Activated CD4-positive, alpha-beta memory T cell treated with anti-CD3 and anti-CD28 coated beads for 36 hours (primary cell): ENCODE measurements around the gene FAM118A. TPM values are rescaled to one million over a fixed set of nuclear protein-coding genes. Genes with fewer than 3 reads are reported as not detected.

Experiments
- CTCF ChIA-PET: fragments of 350-600 bp; sonication (Branson Sonifier 250); formaldehyde crosslinking; loops from one replicate; lab custom pipeline; 2021; ENCODE audit warnings: antibody characterized with exemption, inconsistent platforms; lab: Charles Lee
- POLR2A ChIA-PET: fragments of 350-600 bp; sonication (Branson Sonifier 250); formaldehyde crosslinking; loops from one replicate; lab custom pipeline; 2021; ENCODE audit warnings: antibody characterized with exemption; lab: Charles Lee
- DNase-seq: peaks from one replicate; pipeline ENCODE4 v3.0.0-alpha.2; 2020
- H3K27ac Mint-ChIP-seq: one replicate; pipeline ENCODE4 v1.8.0; 2021; ENCODE audit warnings: mixed read lengths
- H3K27me3 Mint-ChIP-seq: one replicate; pipeline ENCODE4 v1.8.0; 2021; ENCODE audit warnings: mixed read lengths
- H3K36me3 Mint-ChIP-seq: one replicate; pipeline ENCODE4 v1.8.0; 2021; ENCODE audit warnings: mixed read lengths
- H3K4me1 Mint-ChIP-seq: one replicate; pipeline ENCODE4 v1.8.0; 2021; ENCODE audit warnings: low read depth, mixed read lengths
- H3K4me3 Mint-ChIP-seq: one replicate; pipeline ENCODE4 v1.8.0; 2021; ENCODE audit warnings: mild to moderate bottlenecking, mixed read lengths
- H3K9me3 Mint-ChIP-seq: one replicate; pipeline ENCODE4 v1.8.0; 2021; ENCODE audit warnings: mixed read lengths
- intact Hi-C: fragments of 100-400 bp; cut with micrococcal nuclease; formaldehyde crosslinking; loops from one replicate; pipeline ENCODE4 v1.15.1; 2023
- total RNA-seq, 2 experiments: library from RNA; stranded (reverse); gene quantifications; one replicate each; pipeline ENCODE4 v1.2.3, GENCODE V29; 2021

The FAM118A gene
- total RNA-seq, 2 experiments from 2014 or later, result 55.0 to 56.5 TPM

GRCh38 chr22:45314786-45315185, 5.1 kb downstream of the FAM118A start:
- Mint-ChIP-seq H3K36me3 (no peaks in the 10 kb centered on the region), H3K27me3 (no peaks in the 10 kb centered on the region), H3K4me3 (no peak overlapping the region), H3K9me3 (no peaks in the 10 kb centered on the region), H3K4me1 (peaks cover 82% of the 10 kb centered on the region), H3K27ac (no peak overlapping the region)
- POLR2A ChIA-PET, result no interaction called here
- no peak for DNase-seq
- intact Hi-C loops, result loop anchor here (5.0 kb wide), 1 partner anchor 152 kb away; the partner anchor contains the start of gene NUP50
- CTCF ChIA-PET, result no interaction called here

DNA sequence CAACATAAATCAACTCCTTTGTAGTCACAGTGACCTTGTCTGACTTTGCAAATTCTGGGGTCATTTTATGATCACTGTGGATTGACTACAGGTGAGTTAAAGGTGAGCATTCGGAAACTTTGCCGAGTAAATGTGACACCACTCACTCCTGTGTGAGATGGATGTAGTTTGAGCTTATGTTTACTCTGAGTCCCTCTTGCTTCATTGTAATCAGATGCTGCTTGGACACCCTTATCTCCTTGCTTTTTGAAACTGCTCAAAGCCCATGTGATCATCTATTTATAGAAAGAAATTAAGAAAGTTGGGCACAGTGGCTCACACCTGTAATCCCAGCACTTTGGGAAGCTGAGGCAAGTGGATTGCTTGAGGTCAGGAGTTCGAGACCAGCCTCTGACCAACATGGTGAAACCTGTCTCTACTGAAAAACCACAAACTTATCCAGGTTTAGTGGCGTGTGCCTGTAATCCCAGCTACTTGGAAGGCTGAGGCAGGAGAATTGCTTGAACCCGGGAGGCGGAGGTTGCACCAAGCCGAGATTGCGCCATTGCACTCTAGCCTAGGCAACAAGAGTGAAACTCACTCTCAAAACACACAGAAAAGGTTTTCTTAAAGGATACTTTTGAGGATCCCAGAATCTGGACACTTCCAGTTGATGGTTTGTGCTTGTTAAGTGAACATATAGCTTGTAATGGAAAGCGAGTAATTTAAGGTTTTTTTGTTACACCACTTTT, 7.2 kb downstream of the FAM118A start:
- no peaks in the 10 kb centered on the region for H3K27me3 Mint-ChIP-seq
- no peaks in the 10 kb centered on the region for H3K9me3 Mint-ChIP-seq
- H3K4me3 Mint-ChIP-seq, result no peak overlapping the region
- peaks cover 76% of the 10 kb centered on the region for H3K4me1 Mint-ChIP-seq
- intact Hi-C loops, result loop anchor here (5.0 kb wide), 1 partner anchor 155 kb away; the partner anchor contains the start of gene NUP50
- CTCF ChIA-PET, result no interaction called here
- DNase-seq, result no peak
- no peaks in the 10 kb centered on the region for H3K36me3 Mint-ChIP-seq
- H3K27ac Mint-ChIP-seq, result peak overlapping the region; percentile 95
- POLR2A ChIA-PET, result interaction anchor here (1.6 kb wide), 1 partner anchor 7 kb away, joined by 3 read pairs; the partner anchor contains the start of gene FAM118A

GRCh38 chr22:45317551-45318167, 7.9 kb downstream of the FAM118A start:
- H3K27ac Mint-ChIP-seq, result peak overlapping the region; percentile 95
- peak; percentile 22 for DNase-seq
- intact Hi-C loops, result loop anchor here (1.0 to 5.0 kb wide), 5 partner anchors 8 to 155 kb away; partner anchors contain the start of genes FAM118A and NUP50
- H3K9me3 Mint-ChIP-seq, result no peaks in the 10 kb centered on the region
- H3K36me3 Mint-ChIP-seq, result peaks cover 2% of the 10 kb centered on the region
- ChIA-PET CTCF (interaction anchor here (0.5 to 0.7 kb wide), 2 partner anchors 89 to 162 kb away, joined by 3 read pairs; no protein-coding TSS in a partner anchor), POLR2A (interaction anchor here (0.7 to 1.6 kb wide), 2 partner anchors 8 to 39 kb away, joined by 3 read pairs; partner anchors contain the start of gene FAM118A)
- H3K27me3 Mint-ChIP-seq, result no peaks in the 10 kb centered on the region
- H3K4me3 Mint-ChIP-seq, result peak overlapping the region; percentile 75
- peaks cover 71% of the 10 kb centered on the region for H3K4me1 Mint-ChIP-seq

- ChIA-PET POLR2A (interaction anchor here (0.7 to 1.6 kb wide), 2 partner anchors 9 to 39 kb away, joined by 3 read pairs; partner anchors contain the start of gene FAM118A), CTCF (interaction anchor here (0.7 kb wide), 1 partner anchor 162 kb away, joined by 3 read pairs; no protein-coding TSS in a partner anchor)
- H3K36me3 Mint-ChIP-seq, result peaks cover 5% of the 10 kb centered on the region
- no peaks in the 10 kb centered on the region for H3K9me3 Mint-ChIP-seq
- peak; percentile 95 for DNase-seq
- intact Hi-C loops, result loop anchor here (1.0 to 5.0 kb wide), 5 partner anchors 9 to 156 kb away; partner anchors contain the start of genes FAM118A and NUP50
- peaks cover 67% of the 10 kb centered on the region for H3K4me1 Mint-ChIP-seq
- H3K27me3 Mint-ChIP-seq, result no peaks in the 10 kb centered on the region
- H3K4me3 Mint-ChIP-seq, result peak overlapping the region; percentile 75
- peak overlapping the region; percentile 95 for H3K27ac Mint-ChIP-seq
These were observed 8.4 kb downstream of the FAM118A start for GRCh38 chr22:45318168-45318557.

- Mint-ChIP-seq H3K36me3 (peaks cover 10% of the 10 kb centered on the region), H3K4me1 (peaks cover 66% of the 10 kb centered on the region), H3K9me3 (no peaks in the 10 kb centered on the region), H3K27me3 (no peaks in the 10 kb centered on the region), H3K4me3 (peak overlapping the region; percentile 75), H3K27ac (peak overlapping the region; percentile 95)
- intact Hi-C loops, result loop anchor here (1.0 to 5.0 kb wide), 5 partner anchors 9 to 156 kb away; partner anchors contain the start of genes FAM118A and NUP50
- ChIA-PET CTCF (no interaction called here), POLR2A (interaction anchor here (0.7 to 1.6 kb wide), 3 partner anchors 9 to 38 kb away, joined by 3 read pairs; partner anchors contain the start of gene FAM118A)
- peak; percentile 69 for DNase-seq
These were observed 9.0 kb downstream of the FAM118A start for GRCh38 chr22:45318558-45319323.

DNA sequence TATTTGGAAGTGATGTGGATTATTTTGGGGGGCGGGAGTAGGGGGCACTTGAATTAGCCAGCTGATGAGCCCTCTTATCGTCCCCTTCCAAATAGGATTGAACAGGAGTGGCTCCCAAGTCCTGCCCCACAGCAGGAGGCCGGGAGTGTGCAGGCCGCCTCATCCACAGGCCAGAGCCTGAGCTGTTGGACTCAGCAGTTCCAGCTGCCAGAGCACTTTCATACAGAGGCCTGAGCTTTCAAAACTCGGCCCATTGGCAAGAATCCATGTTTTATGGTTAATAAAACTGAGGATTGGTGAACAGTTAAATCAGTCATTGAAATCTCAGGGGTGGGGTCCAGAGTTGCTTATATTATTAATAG, 9.6 kb downstream of the FAM118A start:
- Mint-ChIP-seq H3K36me3 (peaks cover 15% of the 10 kb centered on the region), H3K27me3 (no peaks in the 10 kb centered on the region), H3K27ac (peak overlapping the region; percentile 95), H3K4me3 (peak overlapping the region; percentile 75), H3K4me1 (peaks cover 65% of the 10 kb centered on the region), H3K9me3 (no peaks in the 10 kb centered on the region)
- ChIA-PET POLR2A (interaction anchor here (0.6 to 1.3 kb wide), 2 partner anchors 9 to 118 kb away, joined by 3 read pairs; partner anchors contain the start of gene FAM118A), CTCF (no interaction called here)
- intact Hi-C loops, result loop anchor here (2.0 to 5.0 kb wide), 3 partner anchors 17 to 157 kb away; partner anchors contain the start of gene NUP50
- DNase-seq, result peak; percentile 19

DNA sequence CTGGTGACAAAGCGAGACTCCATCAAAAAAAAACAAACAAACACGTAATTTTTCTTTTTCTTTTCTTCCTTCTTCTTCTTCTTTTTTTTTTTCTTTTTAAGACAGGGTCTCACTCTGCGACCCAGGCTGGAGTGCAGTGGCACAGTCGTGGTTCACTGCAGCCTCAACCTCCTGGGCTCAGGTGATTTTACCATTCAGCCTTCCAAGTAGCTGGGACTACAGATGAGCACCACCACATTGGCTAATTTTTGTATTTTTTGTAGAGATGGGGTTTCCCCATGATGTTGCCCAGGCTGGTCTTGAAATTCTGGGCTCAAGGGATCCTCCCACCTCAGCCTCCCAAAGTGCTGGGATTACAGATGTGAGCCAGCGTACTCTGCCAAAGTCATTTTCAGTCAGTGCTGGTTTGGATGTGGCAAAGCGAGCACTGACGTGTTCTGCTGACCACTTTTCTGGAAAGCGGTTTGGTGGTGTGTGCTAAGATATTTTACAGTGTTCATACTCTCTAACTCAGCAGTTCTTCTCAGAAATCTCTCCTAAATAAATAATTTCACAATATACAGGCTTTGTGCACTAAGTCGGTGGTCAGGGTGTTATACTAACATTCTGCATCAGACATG, 10.7 kb downstream of the FAM118A start:
- Mint-ChIP-seq H3K36me3 (peaks cover 23% of the 10 kb centered on the region), H3K27ac (peak overlapping the region; percentile 95), H3K4me3 (peak overlapping the region; percentile 75), H3K9me3 (no peaks in the 10 kb centered on the region), H3K27me3 (no peaks in the 10 kb centered on the region), H3K4me1 (peaks cover 56% of the 10 kb centered on the region)
- CTCF ChIA-PET, result no interaction called here
- DNase-seq, result peak; percentile 38
- intact Hi-C loops, result no loop called here
- POLR2A ChIA-PET, result interaction anchor here (0.5 kb wide), 1 partner anchor 21 kb away, joined by 3 read pairs; no protein-coding TSS in a partner anchor

- peaks cover 44% of the 10 kb centered on the region for H3K4me1 Mint-ChIP-seq
- CTCF ChIA-PET, result no interaction called here
- no peaks in the 10 kb centered on the region for H3K9me3 Mint-ChIP-seq
- H3K36me3 Mint-ChIP-seq, result peaks cover 27% of the 10 kb centered on the region
- intact Hi-C loops, result no loop called here
- H3K4me3 Mint-ChIP-seq, result no peak overlapping the region
- H3K27ac Mint-ChIP-seq, result peak overlapping the region; percentile 35
- no peak for DNase-seq
- POLR2A ChIA-PET, result interaction anchor here (1.4 kb wide), 1 partner anchor 9 kb away, joined by 4 read pairs; no protein-coding TSS in a partner anchor
- no peaks in the 10 kb centered on the region for H3K27me3 Mint-ChIP-seq
These were observed 12.1 kb downstream of the FAM118A start for GRCh38 chr22:45321827-45322226.

DNA sequence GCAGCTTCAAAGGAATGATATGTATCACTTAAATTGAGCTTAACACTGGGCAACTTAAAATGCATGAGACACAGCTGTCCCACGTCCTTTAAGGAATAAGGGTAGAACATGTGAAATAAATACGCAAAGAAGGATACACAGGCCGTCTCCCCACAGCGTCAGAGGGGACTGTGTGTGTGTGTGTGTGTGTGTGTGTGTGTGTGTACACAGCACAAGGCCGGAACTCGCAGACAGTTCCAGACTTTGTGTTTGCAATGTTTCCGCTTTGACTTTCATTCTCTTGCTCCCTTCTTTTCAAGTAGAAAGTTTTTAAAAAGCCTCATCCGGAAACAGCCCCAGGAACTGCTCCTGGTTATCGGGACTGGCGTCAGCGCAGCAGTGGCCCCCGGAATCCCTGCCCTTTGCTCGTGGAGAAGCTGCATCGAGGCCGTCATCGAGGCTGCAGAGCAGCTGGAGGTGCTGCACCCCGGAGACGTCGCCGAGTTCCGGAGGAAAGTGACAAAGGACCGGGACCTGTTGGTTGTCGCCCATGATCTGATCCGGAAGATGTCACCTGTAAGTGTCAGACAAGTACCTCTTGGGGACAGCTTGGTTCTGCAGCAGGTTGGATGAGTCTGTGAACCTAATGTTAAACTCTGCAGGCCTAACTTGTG, 13.3 kb downstream of the FAM118A start:
- no peaks in the 10 kb centered on the region for H3K9me3 Mint-ChIP-seq
- CTCF ChIA-PET, result no interaction called here
- no peak for DNase-seq
- intact Hi-C loops, result no loop called here
- H3K4me1 Mint-ChIP-seq, result peaks cover 32% of the 10 kb centered on the region
- POLR2A ChIA-PET, result no interaction called here
- peaks cover 31% of the 10 kb centered on the region for H3K36me3 Mint-ChIP-seq
- peak overlapping the region; percentile 67 for H3K27ac Mint-ChIP-seq
- no peak overlapping the region for H3K4me3 Mint-ChIP-seq
- H3K27me3 Mint-ChIP-seq, result no peaks in the 10 kb centered on the region

GRCh38 chr22:45323695-45324094, 14.0 kb downstream of the FAM118A start:
- no peak for DNase-seq
- ChIA-PET CTCF (no interaction called here), POLR2A (no interaction called here)
- Mint-ChIP-seq H3K4me1 (peaks cover 27% of the 10 kb centered on the region), H3K9me3 (no peaks in the 10 kb centered on the region), H3K27me3 (no peaks in the 10 kb centered on the region), H3K36me3 (peaks cover 31% of the 10 kb centered on the region), H3K27ac (no peak overlapping the region), H3K4me3 (no peak overlapping the region)
- intact Hi-C loops, result no loop called here
